ENCODE results near the gene TCN2.

GRCh38 chr22:30603801-30604200 is 3.2 kb upstream of the TCN2 start:
- TF ChIP-seq, protein P1, sequence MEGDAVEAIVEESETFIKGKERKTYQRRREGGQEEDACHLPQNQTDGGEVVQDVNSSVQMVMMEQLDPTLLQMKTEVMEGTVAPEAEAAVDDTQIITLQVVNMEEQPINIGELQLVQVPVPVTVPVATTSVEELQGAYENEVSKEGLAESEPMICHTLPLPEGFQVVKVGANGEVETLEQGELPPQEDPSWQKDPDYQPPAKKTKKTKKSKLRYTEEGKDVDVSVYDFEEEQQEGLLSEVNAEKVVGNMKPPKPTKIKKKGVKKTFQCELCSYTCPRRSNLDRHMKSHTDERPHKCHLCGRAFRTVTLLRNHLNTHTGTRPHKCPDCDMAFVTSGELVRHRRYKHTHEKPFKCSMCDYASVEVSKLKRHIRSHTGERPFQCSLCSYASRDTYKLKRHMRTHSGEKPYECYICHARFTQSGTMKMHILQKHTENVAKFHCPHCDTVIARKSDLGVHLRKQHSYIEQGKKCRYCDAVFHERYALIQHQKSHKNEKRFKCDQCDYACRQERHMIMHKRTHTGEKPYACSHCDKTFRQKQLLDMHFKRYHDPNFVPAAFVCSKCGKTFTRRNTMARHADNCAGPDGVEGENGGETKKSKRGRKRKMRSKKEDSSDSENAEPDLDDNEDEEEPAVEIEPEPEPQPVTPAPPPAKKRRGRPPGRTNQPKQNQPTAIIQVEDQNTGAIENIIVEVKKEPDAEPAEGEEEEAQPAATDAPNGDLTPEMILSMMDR (IDR thresholded peaks at IDR 0.05 in 2 of 3, conservative IDR thresholded peaks at IDR 0.05 in 1 of 3; ENCODE audit: borderline replicate concordance in 1 of 3, insufficient read depth in 1 of 3, low read depth in 2 of 3, low read length in 2 of 3), result no peak
- no peak for TF ChIP-seq RAD21 (IDR thresholded peaks at IDR 0.05; ENCODE audit: low read depth)
- TF ChIP-seq CBX3 (IDR thresholded peaks at IDR 0.05; ENCODE audit: low read depth), result no peak
- TF ChIP-seq, protein P2, sequence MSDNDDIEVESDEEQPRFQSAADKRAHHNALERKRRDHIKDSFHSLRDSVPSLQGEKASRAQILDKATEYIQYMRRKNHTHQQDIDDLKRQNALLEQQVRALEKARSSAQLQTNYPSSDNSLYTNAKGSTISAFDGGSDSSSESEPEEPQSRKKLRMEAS (IDR thresholded peaks at IDR 0.05), result no peak
- no peak for TF ChIP-seq EZH2phosphoT487 (IDR thresholded peaks at IDR 0.05; ENCODE audit: borderline replicate concordance)
- TF ChIP-seq POLR2A (IDR thresholded peaks at IDR 0.05; ENCODE audit: borderline replicate concordance, extremely low read depth, insufficient read depth, insufficient read length), result no peak
- TF ChIP-seq FOSL1 (IDR thresholded peaks at IDR 0.05; ENCODE audit: low read depth), result no peak
- no peak for TF ChIP-seq TCF7L2 (IDR thresholded peaks at IDR 0.05; ENCODE audit: borderline replicate concordance, extremely low read depth, insufficient read depth, insufficient read length)
- no peak for TF ChIP-seq SRF (IDR thresholded peaks at IDR 0.05; ENCODE audit: low read depth)

Data from HCT116 (cell line).